ENCODE data around the gene ITPR1.

ITPR1 gene

GRCh38 chr3:4687167-4687566 lies 194.0 kb downstream of the ITPR1 start:
- Histone ChIP-seq H3K4me1 (ENCODE audit: insufficient read depth, low read length, severe bottlenecking) (no peaks in the 10 kb centered on the region), H3K27me3 (ENCODE audit: insufficient read depth, low read length) (no peaks in the 10 kb centered on the region), H3K9me2 (ENCODE audit: low read depth, low read length) (no peaks in the 10 kb centered on the region), H3F3A (ENCODE audit: insufficient read depth, low read length) (no peaks in the 10 kb centered on the region), H3K9me3 (ENCODE audit: low read length) (no peaks in the 10 kb centered on the region), H3K4me2 (ENCODE audit: low read length) (no peak overlapping the region), H4K20me1 (ENCODE audit: insufficient read depth, low read length) (no peaks in the 10 kb centered on the region), H3K79me2 (ENCODE audit: insufficient read depth, low read length) (no peaks in the 10 kb centered on the region), H3K27ac (ENCODE audit: low read depth, low read length, poor library complexity, severe bottlenecking) (no peak overlapping the region), H3K4me3 (ENCODE audit: low read depth, low read length, poor library complexity, severe bottlenecking) (no peak overlapping the region), H2AFZ (ENCODE audit: low read length) (no peak overlapping the region), H3K36me3 (ENCODE audit: insufficient read depth, low read length) (no peaks in the 10 kb centered on the region), H3K9ac (ENCODE audit: low read length) (no peak overlapping the region)
- TF ChIP-seq EZH2 (IDR thresholded peaks at IDR 0.05; ENCODE audit: borderline replicate concordance, low read length) (no peak), CTCF (IDR thresholded peaks at IDR 0.05; ENCODE audit: low read length) (no peak)

- H3K27me3 ChIP-seq (ENCODE audit: insufficient read depth, low read length) = no peaks in the 10 kb centered on the region
- no peak overlapping the region for H3K9ac ChIP-seq (ENCODE audit: low read length)
Measured at GRCh38 chr3:4687596-4687995, 194.4 kb downstream of the ITPR1 start.

GRCh38 chr3:4688411-4688810 lies 195.3 kb downstream of the ITPR1 start:
- H3K4me1 ChIP-seq (ENCODE audit: insufficient read depth, low read length, severe bottlenecking) = no peaks in the 10 kb centered on the region
- no peaks in the 10 kb centered on the region for H3K27me3 ChIP-seq (ENCODE audit: insufficient read depth, low read length)
- no peaks in the 10 kb centered on the region for H3K9me2 ChIP-seq (ENCODE audit: low read depth, low read length)
- no peaks in the 10 kb centered on the region for H3K9me3 ChIP-seq (ENCODE audit: low read length)
- no peak overlapping the region for H3K4me3 ChIP-seq (ENCODE audit: low read depth, low read length, poor library complexity, severe bottlenecking)
- H2AFZ ChIP-seq (ENCODE audit: low read length) = no peak overlapping the region
- no peaks in the 10 kb centered on the region for H3F3A ChIP-seq (ENCODE audit: insufficient read depth, low read length)
- H3K9ac ChIP-seq (ENCODE audit: low read length) = no peak overlapping the region
- TF ChIP-seq EZH2 (IDR thresholded peaks at IDR 0.05; ENCODE audit: borderline replicate concordance, low read length) = no peak
- no peak for TF ChIP-seq CTCF (IDR thresholded peaks at IDR 0.05; ENCODE audit: low read length)
- H3K4me2 ChIP-seq (ENCODE audit: low read length) = no peak overlapping the region
- no peaks in the 10 kb centered on the region for H3K79me2 ChIP-seq (ENCODE audit: insufficient read depth, low read length)
- H3K36me3 ChIP-seq (ENCODE audit: insufficient read depth, low read length) = no peaks in the 10 kb centered on the region
- H3K27ac ChIP-seq (ENCODE audit: low read depth, low read length, poor library complexity, severe bottlenecking) = no peak overlapping the region
- no peaks in the 10 kb centered on the region for H4K20me1 ChIP-seq (ENCODE audit: insufficient read depth, low read length)

More at GRCh38 chr3:4687596-4687995, 194.4 kb downstream of the ITPR1 start:
- Histone ChIP-seq H3F3A (ENCODE audit: insufficient read depth, low read length) (no peaks in the 10 kb centered on the region), H3K4me3 (ENCODE audit: low read depth, low read length, poor library complexity, severe bottlenecking) (no peak overlapping the region), H3K36me3 (ENCODE audit: insufficient read depth, low read length) (no peaks in the 10 kb centered on the region), H4K20me1 (ENCODE audit: insufficient read depth, low read length) (no peaks in the 10 kb centered on the region), H2AFZ (ENCODE audit: low read length) (no peak overlapping the region), H3K9me3 (ENCODE audit: low read length) (no peaks in the 10 kb centered on the region), H3K4me1 (ENCODE audit: insufficient read depth, low read length, severe bottlenecking) (no peaks in the 10 kb centered on the region), H3K79me2 (ENCODE audit: insufficient read depth, low read length) (no peaks in the 10 kb centered on the region), H3K9me2 (ENCODE audit: low read depth, low read length) (no peaks in the 10 kb centered on the region), H3K27ac (ENCODE audit: low read depth, low read length, poor library complexity, severe bottlenecking) (no peak overlapping the region), H3K4me2 (ENCODE audit: low read length) (no peak overlapping the region)
- TF ChIP-seq EZH2 (IDR thresholded peaks at IDR 0.05; ENCODE audit: borderline replicate concordance, low read length) = no peak
- TF ChIP-seq CTCF (IDR thresholded peaks at IDR 0.05; ENCODE audit: low read length) = no peak
